NB4 (cell line): ENCODE results near the gene TREM2.

Experiments
- TF ChIP-seq, protein P1 (sequence below): IDR thresholded peaks from one replicate; pipeline ENCODE4 v1.5.1; 2012; ENCODE audit warnings: low read depth, low read length
- TF ChIP-seq, protein P2 (sequence below): IDR thresholded peaks from 2 replicates; pipeline ENCODE4 v1.6.1; 2011; ENCODE audit warnings: low read depth, low read length

DNA sequence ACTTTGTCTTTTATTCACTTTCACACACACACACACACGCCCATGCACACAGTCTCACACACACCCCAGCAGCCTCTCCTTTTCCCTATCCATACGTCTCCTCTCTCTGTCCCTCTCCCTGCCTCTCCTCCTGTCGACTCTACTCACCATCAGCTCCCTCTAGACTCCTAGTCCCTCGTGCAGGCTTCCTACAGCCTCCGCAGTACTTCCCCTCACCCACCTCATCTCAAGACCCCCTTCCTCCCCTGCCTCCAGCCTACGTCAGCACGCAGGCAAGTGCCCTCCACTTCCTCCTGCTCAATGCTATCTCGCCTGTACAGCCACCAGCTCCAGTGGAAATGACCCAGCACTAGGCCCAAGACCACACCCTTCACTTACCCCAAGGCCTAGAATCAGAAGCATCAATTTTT is 38.9 kb upstream of the TREM2 start:
- TF ChIP-seq, protein P1, sequence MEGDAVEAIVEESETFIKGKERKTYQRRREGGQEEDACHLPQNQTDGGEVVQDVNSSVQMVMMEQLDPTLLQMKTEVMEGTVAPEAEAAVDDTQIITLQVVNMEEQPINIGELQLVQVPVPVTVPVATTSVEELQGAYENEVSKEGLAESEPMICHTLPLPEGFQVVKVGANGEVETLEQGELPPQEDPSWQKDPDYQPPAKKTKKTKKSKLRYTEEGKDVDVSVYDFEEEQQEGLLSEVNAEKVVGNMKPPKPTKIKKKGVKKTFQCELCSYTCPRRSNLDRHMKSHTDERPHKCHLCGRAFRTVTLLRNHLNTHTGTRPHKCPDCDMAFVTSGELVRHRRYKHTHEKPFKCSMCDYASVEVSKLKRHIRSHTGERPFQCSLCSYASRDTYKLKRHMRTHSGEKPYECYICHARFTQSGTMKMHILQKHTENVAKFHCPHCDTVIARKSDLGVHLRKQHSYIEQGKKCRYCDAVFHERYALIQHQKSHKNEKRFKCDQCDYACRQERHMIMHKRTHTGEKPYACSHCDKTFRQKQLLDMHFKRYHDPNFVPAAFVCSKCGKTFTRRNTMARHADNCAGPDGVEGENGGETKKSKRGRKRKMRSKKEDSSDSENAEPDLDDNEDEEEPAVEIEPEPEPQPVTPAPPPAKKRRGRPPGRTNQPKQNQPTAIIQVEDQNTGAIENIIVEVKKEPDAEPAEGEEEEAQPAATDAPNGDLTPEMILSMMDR: no peak
- TF ChIP-seq, protein P2, sequence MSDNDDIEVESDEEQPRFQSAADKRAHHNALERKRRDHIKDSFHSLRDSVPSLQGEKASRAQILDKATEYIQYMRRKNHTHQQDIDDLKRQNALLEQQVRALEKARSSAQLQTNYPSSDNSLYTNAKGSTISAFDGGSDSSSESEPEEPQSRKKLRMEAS: no peak
